Inflammatory macrophage treated with lipopolysaccharide for 1 hour (primary cell): Measurements from ENCODE around the gene CD6.

Experiments
- DNase-seq, 2 donors: peaks; one replicate each; pipeline ENCODE4 v3.0.0-alpha.2; 2020 to 2022

CD6 gene

DNA sequence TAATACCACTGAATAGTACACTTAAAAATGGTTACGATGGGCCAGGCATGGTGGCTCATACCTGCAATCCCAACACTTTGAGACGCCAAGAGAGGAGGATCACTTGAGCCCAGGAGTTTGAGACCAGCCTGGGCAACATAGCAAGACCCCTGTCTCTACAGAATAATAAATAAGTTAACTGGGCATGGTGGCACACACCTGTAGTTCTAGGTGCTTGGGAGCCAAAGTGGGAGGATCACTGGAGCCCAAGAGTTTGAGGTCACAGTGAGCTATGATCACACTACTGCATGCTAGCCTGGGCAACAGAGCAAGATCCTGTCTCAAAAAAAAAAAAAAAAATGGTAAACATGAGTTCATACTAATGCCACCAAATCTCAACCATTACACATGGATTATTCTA, 61.3 kb downstream of the CD6 start:
- DNase-seq = no peak

DNA sequence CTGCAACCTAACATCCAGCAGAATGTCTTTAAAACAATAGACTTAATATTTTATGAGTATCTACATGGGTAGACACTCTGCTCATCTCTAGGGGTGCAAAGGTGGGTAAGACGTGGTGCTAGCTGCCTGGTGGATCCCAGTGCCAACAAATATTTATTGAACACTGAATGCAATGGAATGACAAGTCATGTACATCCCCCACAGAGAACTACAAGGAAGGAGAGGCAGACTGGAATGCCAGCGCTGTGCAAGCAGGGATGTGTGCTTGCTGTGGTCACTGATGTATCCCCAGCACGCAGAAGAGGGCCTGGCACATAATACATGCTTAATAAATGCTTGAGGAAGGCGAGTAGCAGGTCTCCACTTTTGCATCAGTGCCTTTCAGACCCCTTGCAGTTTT, 61.9 kb downstream of the CD6 start:
- DNase-seq = no peak

DNA sequence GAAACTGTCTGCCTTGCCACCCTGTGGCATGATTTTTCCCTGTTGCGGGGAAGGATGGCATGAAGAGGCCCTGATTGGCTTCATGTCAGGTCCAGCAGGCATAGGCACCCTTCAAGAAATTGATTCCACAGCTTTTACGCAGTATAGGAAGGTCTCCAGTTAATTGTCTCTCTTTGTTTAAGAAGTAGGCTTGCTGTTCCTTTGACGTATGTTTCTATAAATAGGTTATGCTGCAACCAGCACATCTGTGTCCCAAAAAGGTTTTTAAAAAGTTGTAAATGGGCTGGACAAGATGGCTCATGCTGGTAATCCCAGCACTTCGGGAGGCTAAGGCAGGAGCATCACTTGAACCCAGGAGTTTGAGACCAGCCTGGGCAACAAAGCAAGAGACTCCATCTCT, 62.6 kb downstream of the CD6 start:
- no peak for DNase-seq

DNA sequence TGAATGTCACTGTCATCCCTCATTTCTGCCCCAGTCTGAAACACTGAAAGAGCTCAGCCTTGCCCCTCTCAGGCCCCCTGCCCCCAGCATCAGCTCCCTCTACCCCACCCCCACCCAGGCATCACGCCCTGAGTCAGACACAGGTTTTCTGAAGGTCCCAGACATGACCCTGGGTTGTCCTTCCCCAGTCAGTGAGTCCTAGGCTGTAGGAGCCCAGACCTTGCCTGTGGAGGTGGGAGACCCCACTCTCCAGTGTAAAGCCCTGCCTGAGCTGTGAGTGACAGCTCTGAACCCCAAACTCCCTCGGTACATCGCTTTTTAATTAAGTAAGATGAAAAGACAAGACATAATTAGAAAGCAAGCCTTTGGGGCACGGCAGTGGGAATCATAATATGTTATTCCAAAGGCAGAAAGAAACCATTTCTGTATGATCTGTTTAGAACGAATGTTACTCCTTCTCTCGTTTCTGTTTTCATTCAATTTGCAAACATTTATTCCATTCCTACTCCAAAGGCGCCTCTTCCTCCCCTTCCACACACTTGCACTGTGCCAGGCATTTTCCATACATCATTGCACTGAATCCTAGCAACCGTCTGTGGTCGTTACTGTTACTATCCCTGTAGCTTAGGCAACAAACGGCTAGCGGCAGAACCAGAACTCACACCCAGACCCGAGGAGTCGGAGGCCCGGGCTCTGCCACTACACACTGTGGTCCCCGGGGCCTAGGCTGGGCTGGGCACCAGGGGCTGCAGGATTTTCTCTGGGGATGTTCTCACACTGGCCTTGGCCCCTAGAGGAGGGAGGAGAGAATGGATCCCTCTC, 63.4 kb downstream of the CD6 start:
- DNase-seq = no peak

DNA sequence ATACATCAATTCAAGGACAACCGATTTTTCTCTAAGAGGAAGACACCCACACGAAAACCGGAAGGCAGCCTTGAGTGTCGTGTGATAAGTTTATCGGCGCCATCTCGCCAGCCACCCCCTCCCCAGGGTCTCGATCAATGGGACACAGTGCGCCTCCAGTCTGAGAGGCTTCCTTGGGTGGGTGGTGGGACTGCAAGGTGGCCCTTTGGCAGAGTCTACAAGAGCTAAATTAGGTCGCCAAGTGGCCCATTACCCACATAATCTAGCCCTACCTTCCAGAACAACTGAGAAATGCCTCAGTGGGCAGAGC, 64.0 kb downstream of the CD6 start:
- no peak for DNase-seq

DNA sequence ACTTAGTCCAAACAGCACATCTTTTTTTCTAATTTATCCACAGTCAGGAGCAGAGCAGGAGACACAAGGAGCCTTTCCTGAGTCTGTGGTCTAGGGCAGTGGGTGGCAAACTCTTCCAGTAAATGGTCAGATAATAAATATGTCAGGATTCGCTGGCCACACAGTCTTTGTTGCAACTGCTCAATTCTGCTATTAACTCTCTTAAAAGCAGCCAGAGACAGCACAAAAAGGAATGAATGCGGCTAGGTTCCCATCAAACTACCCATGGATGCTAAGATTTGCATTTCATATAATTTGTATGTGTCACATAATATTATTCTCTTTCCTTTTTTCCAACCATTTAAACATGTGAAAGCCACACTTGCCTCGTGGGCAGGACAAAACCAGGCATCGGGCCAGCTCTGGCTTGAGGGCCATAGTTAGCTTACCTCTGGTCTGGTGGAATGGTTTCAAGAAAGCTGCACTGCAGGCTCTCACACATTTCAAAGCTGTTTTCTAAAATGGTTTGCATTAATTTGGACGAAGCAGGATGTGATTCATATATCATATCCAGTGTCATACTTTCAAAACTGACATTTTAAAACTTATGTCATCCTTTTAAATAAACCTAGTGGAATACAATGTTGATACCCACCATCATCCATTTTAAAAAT, 66.1 kb downstream of the CD6 start:
- DNase-seq = no peak

DNA sequence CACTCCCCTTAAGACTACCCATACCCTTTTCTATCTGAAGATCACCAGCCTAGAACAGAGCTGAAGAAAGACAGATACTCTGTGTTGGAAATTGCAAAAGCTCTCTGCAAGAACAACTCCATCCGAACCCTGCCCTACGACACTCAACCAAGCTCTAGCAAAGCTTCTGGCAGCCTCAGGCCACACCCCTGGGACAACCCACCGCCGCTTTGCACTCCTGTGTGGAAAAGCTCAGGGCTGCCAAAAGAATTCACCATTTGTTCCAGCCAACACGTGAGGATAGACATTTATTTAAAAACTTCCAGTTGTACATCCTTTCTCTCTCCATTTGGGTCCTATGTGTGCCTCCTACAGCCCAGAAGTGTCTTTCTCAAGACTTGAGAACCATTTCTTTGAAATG, 68.4 kb downstream of the CD6 start:
- DNase-seq = peak in 1 of 2 donors; percentile 46

DNA sequence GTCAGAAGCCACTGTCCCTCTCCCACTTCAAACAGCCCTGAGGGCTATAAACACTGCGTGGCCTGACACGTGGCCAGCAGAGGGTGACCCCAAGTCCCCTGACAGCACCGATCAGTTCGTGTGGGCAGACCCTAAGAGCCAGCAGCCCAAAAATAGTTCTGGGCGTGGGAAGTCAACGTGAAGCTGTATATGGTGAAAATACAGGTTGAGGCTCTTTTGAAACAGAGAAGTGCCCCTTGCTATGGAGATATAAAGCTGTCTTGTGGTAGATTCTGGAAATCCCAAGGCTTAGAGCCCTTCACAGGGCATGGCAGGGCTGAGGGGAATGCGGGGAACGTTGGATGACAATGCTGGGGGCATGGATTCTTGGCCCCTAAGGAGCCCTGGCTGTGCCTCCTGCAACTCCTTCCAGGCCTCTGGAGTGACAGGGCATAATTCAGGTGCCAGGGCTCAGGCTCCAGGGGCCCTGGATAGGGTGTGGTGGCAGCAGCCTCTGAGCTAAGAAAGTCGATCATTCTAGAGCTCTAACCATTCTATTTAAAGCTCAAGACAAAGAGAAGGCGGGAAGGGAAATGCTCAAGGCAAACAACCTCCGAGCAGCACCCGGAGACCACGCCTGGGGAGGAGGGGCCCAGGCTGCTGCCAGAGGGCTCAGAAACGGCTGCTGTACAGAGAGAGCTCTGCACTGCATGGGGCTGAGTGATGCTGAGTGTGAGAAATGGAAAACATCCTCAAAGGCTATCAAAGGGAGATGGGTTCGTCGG, 70.5 kb downstream of the CD6 start:
- peak in 1 of 2 donors; percentile 61 for DNase-seq

DNA sequence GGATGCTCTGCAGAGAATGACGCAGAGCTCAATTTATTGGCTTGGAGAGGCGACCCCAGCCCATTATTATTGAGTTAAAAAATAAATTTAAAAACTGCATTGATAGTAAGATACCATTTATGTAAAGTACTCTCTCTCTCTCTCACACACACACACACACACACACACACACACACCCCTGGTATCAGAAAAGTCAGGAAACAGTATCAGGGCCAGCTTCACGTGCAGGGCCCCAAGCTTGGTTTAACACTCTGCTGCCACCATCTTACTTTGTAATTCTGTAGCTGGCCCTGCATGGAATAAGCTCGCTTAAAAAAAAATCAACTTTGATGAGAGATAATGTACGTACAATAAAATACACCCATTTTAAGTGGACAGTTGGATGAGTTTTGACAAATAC, 71.1 kb downstream of the CD6 start:
- no peak for DNase-seq

DNA sequence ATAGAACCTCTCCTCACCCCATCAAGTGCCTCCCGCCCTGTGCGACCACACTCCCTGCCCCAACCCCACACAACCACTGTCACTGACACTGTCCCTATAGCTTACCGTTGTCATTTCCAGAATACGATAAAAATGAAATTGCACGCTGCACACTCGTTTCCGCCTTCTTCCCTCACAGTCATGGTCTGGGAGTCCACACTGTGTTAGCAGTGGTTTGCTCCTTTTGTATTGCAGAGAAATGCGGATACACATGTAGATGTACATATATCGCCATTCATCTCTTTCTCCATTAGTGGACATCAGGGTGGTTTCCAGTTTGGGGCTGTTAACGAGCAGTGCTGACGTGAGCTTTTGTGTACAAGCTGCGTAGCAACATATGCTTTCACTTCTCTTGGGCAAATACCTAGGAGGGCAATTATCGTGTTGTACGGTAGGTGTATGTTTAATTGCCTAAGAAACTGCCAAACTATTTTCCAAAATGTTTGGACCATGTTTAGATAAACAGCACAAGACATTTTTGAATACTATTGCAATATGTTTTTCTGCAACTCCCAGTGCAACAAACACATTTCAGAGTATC, 71.6 kb downstream of the CD6 start:
- DNase-seq = no peak

DNA sequence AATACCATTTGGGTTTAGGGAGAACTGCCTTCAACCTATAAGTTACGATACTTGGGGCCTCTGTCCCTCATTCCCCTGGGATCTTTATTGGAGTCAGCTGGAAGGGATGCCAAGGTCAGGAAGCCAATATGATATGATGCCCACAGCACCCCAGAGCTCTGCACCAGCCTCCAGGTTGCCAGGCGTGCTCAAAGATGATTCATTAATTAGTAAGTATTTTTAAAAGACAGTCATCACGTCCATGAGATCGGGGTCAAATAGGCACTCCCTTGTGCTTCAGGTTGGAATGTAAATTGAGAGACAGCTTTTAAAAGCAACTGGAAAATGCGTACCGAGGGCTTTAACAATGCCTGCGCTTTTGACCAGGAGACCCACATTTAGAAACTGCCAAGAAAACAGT, 73.8 kb downstream of the CD6 start:
- DNase-seq = no peak

DNA sequence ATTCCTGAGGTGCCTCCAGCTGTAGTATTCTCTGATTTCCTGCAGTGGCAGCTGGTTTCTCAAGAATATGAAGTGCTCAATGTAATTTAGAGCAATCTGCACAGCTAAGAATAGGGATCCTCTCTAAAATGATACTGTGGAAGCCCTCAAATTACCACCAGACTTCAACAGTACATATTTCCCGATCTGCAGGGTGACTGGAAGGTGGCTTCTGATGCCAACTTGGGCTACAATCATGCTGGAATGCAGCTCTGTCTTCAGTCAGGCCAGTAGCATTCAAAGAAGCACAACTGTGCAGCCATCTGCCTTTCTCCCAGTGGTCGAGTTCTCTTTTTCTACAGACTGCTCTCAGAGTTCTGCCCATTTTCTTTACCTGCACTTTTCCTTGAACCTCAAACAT, 75.4 kb downstream of the CD6 start:
- no peak for DNase-seq

DNA sequence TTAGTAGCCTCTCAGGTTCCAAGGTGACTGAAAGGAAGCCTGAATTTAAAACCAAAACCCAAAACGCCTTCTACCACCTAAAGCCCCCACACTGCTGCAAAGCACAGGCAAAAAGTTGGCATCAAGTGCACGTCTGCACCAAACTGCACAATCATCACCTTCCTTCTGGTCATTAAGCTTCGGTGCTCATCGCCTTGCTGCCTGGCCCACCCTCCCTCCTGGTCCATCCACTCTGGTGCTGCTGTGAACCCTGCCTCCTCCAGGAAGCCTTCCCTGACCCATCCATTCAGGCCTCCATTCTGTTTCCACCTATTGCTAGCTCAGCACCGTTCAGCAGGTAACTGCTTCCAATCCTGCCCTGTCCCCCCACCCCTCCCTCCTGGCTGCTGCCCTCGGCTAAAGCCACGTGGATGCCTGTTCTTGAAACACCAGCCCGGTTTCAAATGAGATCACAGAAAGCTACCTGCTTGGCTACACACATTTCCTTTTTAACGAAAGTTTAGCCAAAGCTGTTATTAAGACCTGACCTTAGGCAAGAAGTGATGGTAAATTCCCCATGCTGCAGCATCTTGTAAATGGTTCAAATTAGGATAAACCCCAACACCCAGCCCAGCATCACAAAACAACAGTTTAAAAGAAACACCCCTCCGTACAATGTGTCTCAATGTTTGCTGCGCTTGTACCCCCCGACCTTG, 77.0 kb downstream of the CD6 start:
- DNase-seq = no peak

DNA sequence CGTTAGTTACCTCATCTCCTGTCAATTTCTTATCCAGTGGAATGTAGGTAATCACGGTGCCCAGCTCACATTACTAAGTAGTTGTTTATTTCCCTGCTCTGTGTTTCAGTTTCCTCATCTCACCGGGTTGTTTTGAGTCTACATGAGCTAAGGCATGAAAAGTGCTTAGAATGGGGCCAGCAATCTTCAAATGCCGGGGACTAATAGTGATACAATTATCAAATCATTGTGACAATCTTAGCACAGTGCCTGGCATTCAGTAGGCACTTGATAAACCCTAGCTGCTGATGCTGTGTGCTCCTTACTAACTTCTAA, 77.5 kb downstream of the CD6 start:
- DNase-seq = no peak

DNA sequence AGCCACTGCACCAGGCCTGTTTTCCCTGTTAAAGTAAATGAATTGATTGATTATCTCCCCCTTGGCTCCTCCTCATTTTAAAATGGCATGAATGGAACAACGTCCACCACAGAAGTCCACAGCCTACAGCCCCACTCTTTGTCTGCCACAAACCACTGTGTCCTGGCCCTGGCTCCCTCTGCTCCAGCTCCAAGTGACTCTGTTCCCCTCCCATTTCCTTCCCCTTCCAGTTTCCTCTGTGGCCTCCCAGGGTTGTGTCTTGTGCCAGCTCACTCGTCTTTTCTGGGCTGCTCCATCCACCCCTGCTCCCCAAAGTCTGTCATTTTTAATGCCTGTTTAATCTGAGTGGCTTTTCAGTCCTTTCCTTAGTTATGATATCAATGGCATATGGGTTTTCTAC, 78.4 kb downstream of the CD6 start:
- DNase-seq = peak in 1 of 2 donors; percentile 35

DNA sequence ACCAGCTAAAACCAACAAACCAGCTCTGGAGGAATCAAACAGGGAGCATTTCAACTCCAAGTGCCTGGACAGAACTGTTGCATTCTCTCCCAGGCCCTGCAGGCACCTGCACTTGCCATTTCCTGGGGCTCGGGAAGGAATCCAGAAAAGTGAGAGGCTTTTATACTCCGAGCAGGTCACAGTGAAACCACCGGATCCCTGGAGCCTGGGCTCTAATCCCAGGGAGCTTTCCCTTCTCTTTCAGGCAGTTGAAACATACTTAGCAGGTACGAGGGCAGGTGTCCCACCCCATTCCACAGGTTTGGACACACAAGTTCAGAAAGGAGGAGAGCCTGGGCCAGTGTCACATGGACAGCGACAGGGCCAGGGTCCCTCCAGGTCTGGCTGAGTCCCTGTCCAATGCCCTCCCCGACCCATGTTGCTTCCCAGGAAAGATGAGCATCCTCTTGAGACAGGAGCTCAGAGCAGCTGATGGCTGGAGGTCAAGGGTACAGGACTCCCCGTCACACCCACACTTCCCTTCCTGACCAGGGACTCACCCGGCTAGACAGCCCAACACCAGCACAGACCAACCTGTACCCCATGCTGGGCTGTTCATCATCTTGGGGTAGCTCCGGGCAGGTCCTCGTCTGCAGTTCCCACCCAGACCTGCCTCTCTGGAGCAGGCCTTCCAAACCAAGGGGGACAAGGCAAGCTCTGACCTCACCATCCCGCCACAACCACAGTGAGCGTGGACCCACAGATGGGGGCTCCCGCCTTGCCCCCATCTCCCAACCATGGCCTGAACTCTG, 80.9 kb downstream of the CD6 start:
- no peak for DNase-seq

DNA sequence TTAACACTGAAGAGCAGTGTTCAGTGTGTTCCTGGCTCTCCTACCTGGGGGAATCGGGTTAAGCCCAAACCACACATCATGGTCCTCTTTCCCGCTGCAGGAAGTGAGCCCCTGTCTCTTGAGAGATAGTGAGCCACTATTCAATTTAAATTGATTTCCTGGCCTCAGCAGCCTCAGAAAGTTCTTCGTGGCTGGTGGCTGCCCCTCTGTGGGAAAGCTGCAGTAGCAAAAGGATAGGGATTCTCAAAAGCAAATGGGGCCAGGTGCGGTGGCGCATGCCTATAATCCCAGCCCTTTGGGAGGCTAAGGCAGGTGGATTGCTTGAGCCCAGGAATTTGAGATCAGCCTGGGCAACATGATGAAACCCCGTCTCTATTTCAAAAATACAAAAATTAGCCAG, 81.7 kb downstream of the CD6 start:
- DNase-seq = no peak

DNA sequence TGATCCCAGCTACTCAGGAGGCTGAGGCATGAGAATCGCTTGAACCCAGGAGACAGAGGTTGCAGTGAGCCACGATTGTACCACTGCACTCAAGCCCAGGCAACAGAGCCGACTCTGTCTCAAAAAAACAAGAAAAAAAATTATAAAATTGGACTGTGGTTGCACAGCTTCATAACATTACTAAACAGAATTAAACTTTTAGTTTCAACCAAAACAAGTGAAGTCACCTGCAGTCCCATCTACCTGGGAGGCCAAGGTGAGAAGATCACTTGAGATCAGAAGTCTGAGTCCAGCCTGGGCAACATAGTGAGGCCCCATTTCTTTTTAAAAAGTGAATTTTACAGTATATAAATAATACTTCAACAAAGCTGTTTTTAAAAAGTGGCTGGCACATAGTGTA, 83.0 kb downstream of the CD6 start:
- no peak for DNase-seq

DNA sequence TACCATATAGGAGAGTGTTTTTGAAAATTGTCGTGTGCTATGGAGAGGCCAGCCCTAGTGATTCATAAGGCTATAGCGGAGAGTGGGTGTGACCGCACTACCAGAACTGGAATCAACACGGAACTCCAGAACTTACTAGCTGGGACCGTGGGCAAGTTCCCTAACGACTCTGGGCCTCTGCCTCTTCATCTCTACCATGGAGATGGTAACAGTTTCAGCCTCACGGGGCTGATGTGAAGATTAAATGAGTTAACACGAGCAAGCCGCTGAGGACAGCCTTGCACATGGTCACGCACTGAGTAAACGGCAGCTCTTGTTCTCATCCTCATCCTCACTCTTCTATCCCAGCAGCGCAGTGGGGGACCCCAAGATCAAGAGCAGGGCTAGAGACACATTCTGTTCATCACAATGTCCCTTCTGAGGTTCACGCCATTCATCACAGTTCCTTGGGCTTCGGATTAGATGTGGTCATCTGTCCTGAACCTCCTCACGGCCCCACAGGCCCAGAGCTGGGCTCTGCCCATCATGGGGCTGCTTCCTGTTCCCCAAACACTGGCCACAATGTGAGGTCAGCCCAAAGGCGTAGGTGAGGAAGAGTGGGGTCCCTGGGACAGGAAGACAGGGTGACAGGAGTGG, 83.6 kb downstream of the CD6 start:
- peak; percentile 71 to 87 for DNase-seq

DNA sequence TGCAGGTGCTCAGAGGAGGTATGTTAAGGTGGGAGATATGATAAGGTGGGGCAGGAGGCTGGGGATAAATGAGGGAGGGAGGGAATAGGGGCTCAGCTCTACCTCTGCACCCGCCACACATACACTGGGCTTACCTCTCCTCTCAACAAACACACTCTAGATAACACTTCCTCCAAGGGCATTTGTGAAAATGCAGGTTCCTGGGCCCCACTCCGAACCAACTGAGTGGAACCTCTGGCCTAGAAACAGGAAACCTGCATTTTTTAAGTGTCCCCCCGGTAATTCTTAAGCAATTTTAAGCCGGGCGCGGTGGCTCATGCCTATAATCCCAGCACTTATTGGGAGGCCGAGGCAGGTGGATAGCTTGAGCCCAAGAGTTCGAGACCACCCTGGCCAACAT, 84.3 kb downstream of the CD6 start:
- DNase-seq = no peak

DNA sequence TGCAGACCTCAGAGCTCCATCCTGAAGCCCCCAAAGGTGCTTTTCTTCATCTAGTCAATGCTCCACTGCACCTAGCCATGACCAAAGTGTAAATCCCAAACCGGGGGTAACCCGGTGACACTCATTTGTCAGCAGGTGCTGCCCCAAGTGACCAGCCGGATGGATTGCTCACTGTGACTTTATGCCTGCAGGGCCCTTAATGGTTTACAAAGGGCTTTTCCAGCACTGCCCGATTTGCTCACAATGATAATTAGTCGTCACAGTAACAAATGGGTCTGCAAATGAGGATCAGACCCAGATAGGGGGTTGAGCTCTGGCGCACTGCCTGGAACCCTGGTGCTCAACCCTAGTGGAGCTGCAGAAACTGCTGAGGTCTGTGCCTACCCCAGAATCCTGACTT, 85.1 kb downstream of the CD6 start:
- no peak for DNase-seq

DNA sequence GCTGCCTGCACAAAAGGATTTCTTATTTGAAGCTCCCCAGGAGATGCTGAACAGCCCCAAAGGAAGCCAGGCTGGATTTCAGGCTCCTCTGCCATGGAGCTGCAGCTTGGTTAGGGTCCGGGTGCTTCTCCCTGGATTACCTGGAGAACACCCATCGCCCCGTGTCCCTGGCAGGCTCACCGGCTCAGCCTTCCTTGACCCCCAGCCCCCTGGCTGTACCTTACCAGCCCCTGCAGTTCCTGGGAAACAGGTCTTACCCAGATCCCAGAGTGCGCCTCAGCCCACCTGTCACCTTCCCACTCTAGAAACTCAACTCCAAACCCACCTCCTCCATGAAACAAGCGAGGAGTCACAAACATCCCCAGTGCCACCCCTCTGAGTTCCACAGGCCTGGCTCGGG, 85.5 kb downstream of the CD6 start:
- DNase-seq = no peak
